PFSK-1 (cell line): ENCODE results near the gene CLK2.

Source experiments
- FOXP2 ChIP-seq: optimal IDR thresholded peaks from 2 replicates; pipeline ENCODE3; 2011; ENCODE audit warnings: borderline replicate concordance, control low read depth, inconsistent platforms; ENCODE audit not compliant: insufficient read depth; ENCODE audit errors: extremely low read length, extremely low read depth
- POLR2AphosphoS5 ChIP-seq: IDR thresholded peaks from 2 replicates; pipeline ENCODE4 v1.6.1; 2012; ENCODE audit warnings: low read depth, mild to moderate bottlenecking, control low read depth, low read length, moderate library complexity
- SIN3A ChIP-seq: IDR thresholded peaks from 2 replicates; pipeline ENCODE4 v1.6.1; 2012; ENCODE audit warnings: mild to moderate bottlenecking, low read length, moderate library complexity, borderline replicate concordance; ENCODE audit not compliant: insufficient read depth
- TAF1 ChIP-seq: IDR thresholded peaks from 2 replicates; pipeline ENCODE4 v1.6.1; 2012; ENCODE audit warnings: low read length, control low read depth, borderline replicate concordance; ENCODE audit not compliant: insufficient read depth
- TF ChIP-seq, protein P1 (sequence below), 2 experiments: IDR thresholded peaks; 2 replicates each; pipeline versions ENCODE4 v1.6.1 to v1.8.0; 2011 to 2012; ENCODE audit warnings: low read depth in 2 of 2, low read length in 2 of 2, control low read depth in 1 of 2, inconsistent platforms in 1 of 2, mild to moderate bottlenecking in 1 of 2, moderate library complexity in 1 of 2; ENCODE audit not compliant: insufficient read depth in 1 of 2

DNA sequence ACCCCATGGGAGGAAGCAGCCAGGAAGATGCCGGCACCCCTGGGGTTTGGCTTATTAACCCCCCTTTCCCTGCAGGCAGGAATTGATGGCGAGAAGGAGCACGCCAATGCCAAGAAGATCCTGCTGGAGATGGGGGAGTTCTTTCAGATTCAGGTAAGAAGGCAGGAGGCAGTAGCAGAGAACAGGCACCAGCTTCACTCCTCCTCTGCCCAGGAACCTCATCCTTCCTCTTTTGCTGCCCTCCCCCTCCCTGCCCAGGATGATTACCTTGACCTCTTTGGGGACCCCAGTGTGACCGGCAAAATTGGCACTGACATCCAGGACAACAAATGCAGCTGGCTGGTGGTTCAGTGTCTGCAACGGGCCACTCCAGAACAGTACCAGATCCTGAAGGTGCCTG, 46.2 kb upstream of the CLK2 start:
- TF ChIP-seq TAF1 (no peak), POLR2AphosphoS5 (no peak), SIN3A (no peak), FOXP2 (no peak)
- TF ChIP-seq, protein P1, sequence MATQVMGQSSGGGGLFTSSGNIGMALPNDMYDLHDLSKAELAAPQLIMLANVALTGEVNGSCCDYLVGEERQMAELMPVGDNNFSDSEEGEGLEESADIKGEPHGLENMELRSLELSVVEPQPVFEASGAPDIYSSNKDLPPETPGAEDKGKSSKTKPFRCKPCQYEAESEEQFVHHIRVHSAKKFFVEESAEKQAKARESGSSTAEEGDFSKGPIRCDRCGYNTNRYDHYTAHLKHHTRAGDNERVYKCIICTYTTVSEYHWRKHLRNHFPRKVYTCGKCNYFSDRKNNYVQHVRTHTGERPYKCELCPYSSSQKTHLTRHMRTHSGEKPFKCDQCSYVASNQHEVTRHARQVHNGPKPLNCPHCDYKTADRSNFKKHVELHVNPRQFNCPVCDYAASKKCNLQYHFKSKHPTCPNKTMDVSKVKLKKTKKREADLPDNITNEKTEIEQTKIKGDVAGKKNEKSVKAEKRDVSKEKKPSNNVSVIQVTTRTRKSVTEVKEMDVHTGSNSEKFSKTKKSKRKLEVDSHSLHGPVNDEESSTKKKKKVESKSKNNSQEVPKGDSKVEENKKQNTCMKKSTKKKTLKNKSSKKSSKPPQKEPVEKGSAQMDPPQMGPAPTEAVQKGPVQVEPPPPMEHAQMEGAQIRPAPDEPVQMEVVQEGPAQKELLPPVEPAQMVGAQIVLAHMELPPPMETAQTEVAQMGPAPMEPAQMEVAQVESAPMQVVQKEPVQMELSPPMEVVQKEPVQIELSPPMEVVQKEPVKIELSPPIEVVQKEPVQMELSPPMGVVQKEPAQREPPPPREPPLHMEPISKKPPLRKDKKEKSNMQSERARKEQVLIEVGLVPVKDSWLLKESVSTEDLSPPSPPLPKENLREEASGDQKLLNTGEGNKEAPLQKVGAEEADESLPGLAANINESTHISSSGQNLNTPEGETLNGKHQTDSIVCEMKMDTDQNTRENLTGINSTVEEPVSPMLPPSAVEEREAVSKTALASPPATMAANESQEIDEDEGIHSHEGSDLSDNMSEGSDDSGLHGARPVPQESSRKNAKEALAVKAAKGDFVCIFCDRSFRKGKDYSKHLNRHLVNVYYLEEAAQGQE (IDR thresholded peaks at IDR 0.05; ENCODE audit: insufficient read depth in 1 of 2, low read depth in 2 of 2, low read length in 2 of 2): no peak
